IMR-90 (cell line): Measurements from ENCODE around the gene CYP4F3.
"Not testable (repeated sequence)": the region's sequence is repeated elsewhere in the genome, so short reads cannot be mapped to it uniquely, and the experiment has no call there.

ENCODE experiments used
- BHLHE40 ChIP-seq: fragments of 150-350 bp; IDR thresholded peaks from 2 replicates; pipeline ENCODE4 v1.6.1; 2016; ENCODE audit warnings: mild to moderate bottlenecking, low read depth, low read length
- CEBPB ChIP-seq: IDR thresholded peaks from 2 replicates; pipeline ENCODE4 v1.6.1; 2012; ENCODE audit warnings: low read depth, low read length, improper control_type of control experiment
- CHD1 ChIP-seq: IDR thresholded peaks from 2 replicates; pipeline ENCODE4 v1.6.1; 2012; ENCODE audit warnings: low read depth, low read length, improper control_type of control experiment
- FOS ChIP-seq: fragments of 150-350 bp; IDR thresholded peaks from 2 replicates; pipeline ENCODE4 v1.6.1; 2016; ENCODE audit warnings: low read depth, low read length
- MAFK ChIP-seq: IDR thresholded peaks from 2 replicates; pipeline ENCODE4 v1.6.1; 2012; ENCODE audit warnings: low read depth, low read length, improper control_type of control experiment
- MAZ ChIP-seq: IDR thresholded peaks from 2 replicates; pipeline ENCODE4 v1.6.1; 2012; ENCODE audit warnings: low read depth, mild to moderate bottlenecking, low read length, improper control_type of control experiment, moderate library complexity, borderline replicate concordance
- MXI1 ChIP-seq: IDR thresholded peaks from 2 replicates; pipeline ENCODE4 v1.6.1; 2012; ENCODE audit warnings: low read depth, mild to moderate bottlenecking, low read length, moderate library complexity, borderline replicate concordance
- POLR2A ChIP-seq: IDR thresholded peaks from 2 replicates; pipeline ENCODE4 v1.6.1; 2012; ENCODE audit warnings: mild to moderate bottlenecking, low read depth, low read length
- RAD21 ChIP-seq: IDR thresholded peaks from 2 replicates; pipeline ENCODE4 v1.6.1; 2012; ENCODE audit warnings: low read length, improper control_type of control experiment
- RFX5 ChIP-seq: IDR thresholded peaks from 2 replicates; pipeline ENCODE4 v1.8.0; 2012; ENCODE audit warnings: low read depth, mild to moderate bottlenecking, low read length, moderate library complexity
- SMC3 ChIP-seq: fragments of 150-350 bp; IDR thresholded peaks from 2 replicates; pipeline ENCODE4 v1.6.1; 2016; ENCODE audit warnings: low read depth, mild to moderate bottlenecking, antibody characterized with exemption, low read length, moderate library complexity
- TF ChIP-seq, protein P1 (sequence below): conservative IDR thresholded peaks from 2 replicates; pipeline ENCODE4 v1.5.1; 2012; ENCODE audit warnings: mild to moderate bottlenecking, low read depth, low read length, improper control_type of control experiment

DNA sequence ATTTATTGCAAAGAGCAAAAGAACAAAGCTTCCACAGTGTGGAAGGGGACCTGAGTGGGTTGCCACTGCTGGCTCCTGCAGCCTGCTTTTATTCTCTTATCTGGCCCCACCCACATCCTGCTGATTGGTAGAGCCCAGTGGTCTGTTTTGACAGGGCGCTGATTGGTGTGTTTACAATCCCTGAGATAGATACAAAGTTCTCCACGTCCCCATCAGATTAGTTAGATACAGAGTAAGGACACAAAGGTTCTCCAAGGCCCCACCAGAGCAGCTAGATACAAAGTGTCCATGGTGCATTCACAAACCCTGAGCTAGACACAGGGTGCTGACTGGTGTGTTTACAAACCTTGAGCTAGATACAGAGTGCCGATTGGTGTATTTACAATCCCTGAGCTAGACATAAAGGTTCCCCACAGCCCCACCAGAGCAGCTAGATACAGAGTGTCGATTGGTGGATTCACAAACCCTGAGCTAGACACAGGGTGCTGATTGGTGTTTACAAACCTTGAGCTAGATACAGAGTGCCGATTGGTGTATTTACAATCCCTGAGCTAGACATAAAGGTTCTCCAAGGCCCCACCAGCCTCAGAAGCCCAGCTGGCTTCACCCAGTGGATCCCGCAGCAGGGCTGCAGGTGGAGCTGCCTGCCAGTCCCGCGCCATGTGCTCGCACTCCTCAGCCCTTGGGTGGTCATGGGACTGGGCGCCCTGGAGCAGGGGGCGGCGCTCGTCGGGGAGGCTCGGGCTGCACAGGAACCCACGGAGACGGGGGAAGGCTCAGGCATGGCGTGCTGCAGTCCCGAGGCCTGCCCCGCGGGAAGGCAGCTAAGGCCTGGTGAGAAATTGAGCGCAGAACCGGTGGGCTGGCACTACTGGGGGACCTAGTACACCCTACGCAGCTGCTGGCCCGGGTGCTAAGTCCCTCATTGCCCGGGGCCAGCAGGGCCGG is 32.4 kb upstream of the CYP4F3 start:
- not testable (repeated sequence) for TF ChIP-seq SMC3, POLR2A, MXI1, RFX5, BHLHE40, MAZ, FOS, RAD21, CEBPB, CHD1, MAFK
- TF ChIP-seq, protein P1, sequence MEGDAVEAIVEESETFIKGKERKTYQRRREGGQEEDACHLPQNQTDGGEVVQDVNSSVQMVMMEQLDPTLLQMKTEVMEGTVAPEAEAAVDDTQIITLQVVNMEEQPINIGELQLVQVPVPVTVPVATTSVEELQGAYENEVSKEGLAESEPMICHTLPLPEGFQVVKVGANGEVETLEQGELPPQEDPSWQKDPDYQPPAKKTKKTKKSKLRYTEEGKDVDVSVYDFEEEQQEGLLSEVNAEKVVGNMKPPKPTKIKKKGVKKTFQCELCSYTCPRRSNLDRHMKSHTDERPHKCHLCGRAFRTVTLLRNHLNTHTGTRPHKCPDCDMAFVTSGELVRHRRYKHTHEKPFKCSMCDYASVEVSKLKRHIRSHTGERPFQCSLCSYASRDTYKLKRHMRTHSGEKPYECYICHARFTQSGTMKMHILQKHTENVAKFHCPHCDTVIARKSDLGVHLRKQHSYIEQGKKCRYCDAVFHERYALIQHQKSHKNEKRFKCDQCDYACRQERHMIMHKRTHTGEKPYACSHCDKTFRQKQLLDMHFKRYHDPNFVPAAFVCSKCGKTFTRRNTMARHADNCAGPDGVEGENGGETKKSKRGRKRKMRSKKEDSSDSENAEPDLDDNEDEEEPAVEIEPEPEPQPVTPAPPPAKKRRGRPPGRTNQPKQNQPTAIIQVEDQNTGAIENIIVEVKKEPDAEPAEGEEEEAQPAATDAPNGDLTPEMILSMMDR = not testable (repeated sequence)
